ENCODE data around the gene ASS1. TPM values are rescaled to one million over a fixed set of nuclear protein-coding genes. Genes with fewer than 3 reads are reported as not detected.

ASS1 gene
- total RNA-seq, 1 donor from 2014 or later: 22.5 TPM

DNA sequence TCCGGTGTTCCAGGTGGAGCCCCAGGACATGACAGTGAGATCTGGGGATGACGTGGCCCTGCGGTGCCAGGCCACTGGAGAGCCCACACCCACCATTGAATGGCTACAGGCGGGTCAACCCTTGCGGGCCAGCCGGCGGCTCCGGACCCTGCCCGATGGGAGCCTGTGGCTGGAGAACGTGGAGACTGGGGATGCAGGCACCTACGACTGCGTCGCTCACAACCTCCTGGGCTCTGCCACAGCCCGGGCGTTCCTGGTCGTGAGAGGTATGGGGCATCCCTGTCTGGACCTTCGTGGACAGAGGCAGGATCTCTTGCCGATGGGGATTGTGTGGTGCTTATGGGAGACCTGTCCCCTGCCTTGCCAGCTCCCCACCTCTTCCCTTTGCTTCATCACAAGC is 26.0 kb upstream of the ASS1 start:
- peaks cover 12% of the 10 kb centered on the region for H3K4me1 ChIP-seq
- H3K9me3 ChIP-seq (ENCODE audit: low read depth): no peaks in the 10 kb centered on the region
- H3K4me3 Mint-ChIP-seq: no peak overlapping the region
- no peak for DNase-seq (ENCODE audit: low spot score)
- TF ChIP-seq EZH2phosphoT487 (IDR thresholded peaks at IDR 0.05) (no peak), EZH2 (IDR thresholded peaks at IDR 0.05) (no peak)
- TF ChIP-seq, protein P1, sequence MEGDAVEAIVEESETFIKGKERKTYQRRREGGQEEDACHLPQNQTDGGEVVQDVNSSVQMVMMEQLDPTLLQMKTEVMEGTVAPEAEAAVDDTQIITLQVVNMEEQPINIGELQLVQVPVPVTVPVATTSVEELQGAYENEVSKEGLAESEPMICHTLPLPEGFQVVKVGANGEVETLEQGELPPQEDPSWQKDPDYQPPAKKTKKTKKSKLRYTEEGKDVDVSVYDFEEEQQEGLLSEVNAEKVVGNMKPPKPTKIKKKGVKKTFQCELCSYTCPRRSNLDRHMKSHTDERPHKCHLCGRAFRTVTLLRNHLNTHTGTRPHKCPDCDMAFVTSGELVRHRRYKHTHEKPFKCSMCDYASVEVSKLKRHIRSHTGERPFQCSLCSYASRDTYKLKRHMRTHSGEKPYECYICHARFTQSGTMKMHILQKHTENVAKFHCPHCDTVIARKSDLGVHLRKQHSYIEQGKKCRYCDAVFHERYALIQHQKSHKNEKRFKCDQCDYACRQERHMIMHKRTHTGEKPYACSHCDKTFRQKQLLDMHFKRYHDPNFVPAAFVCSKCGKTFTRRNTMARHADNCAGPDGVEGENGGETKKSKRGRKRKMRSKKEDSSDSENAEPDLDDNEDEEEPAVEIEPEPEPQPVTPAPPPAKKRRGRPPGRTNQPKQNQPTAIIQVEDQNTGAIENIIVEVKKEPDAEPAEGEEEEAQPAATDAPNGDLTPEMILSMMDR (IDR thresholded peaks at IDR 0.05): no peak
- no peak overlapping the region for H3K4me3 ChIP-seq
- no peaks in the 10 kb centered on the region for H3K27me3 ChIP-seq
- H2AFZ ChIP-seq (replicated peaks): no peak overlapping the region
- no peaks in the 10 kb centered on the region for H3K9me3 Mint-ChIP-seq
- peaks cover 17% of the 10 kb centered on the region for H3K4me1 Mint-ChIP-seq
- H3K79me2 ChIP-seq (ENCODE audit: low read depth): no peaks in the 10 kb centered on the region
- H3K4me2 ChIP-seq: no peak overlapping the region
- no peaks in the 10 kb centered on the region for H3K36me3 Mint-ChIP-seq
- peaks cover 3% of the 10 kb centered on the region for H3F3A ChIP-seq (ENCODE audit: low read depth)
- H4K20me1 ChIP-seq (ENCODE audit: low read depth): no peaks in the 10 kb centered on the region
- H3K27ac ChIP-seq: no peak overlapping the region
- peaks cover 9% of the 10 kb centered on the region for H3K27me3 Mint-ChIP-seq (ENCODE audit: insufficient read depth, low read depth)
- H3K36me3 ChIP-seq: no peaks in the 10 kb centered on the region
- no peak overlapping the region for H3K27ac Mint-ChIP-seq
- H3K9ac ChIP-seq: no peak overlapping the region

GRCh38 chr9:130419521-130420035 is 25.2 kb upstream of the ASS1 start:
- Histone ChIP-seq H3K27me3 (no peaks in the 10 kb centered on the region), H3K27ac (no peak overlapping the region), H3F3A (ENCODE audit: low read depth) (peaks cover 3% of the 10 kb centered on the region), H2AFZ (replicated peaks) (no peak overlapping the region), H3K4me1 (peaks cover 12% of the 10 kb centered on the region), H4K20me1 (ENCODE audit: low read depth) (no peaks in the 10 kb centered on the region), H3K9ac (no peak overlapping the region), H3K4me3 (no peak overlapping the region), H3K36me3 (no peaks in the 10 kb centered on the region), H3K4me2 (no peak overlapping the region), H3K79me2 (ENCODE audit: low read depth) (no peaks in the 10 kb centered on the region), H3K9me3 (ENCODE audit: low read depth) (no peaks in the 10 kb centered on the region)
- TF ChIP-seq EZH2phosphoT487 (IDR thresholded peaks at IDR 0.05): no peak
- TF ChIP-seq, protein P1 (IDR thresholded peaks at IDR 0.05): no peak
- TF ChIP-seq EZH2 (IDR thresholded peaks at IDR 0.05): no peak
- H3K4me3 Mint-ChIP-seq: no peak overlapping the region
- H3K36me3 Mint-ChIP-seq: no peaks in the 10 kb centered on the region
- H3K27ac Mint-ChIP-seq: no peak overlapping the region
- H3K4me1 Mint-ChIP-seq: peaks cover 17% of the 10 kb centered on the region
- no peak for DNase-seq (ENCODE audit: low spot score)
- no peaks in the 10 kb centered on the region for H3K9me3 Mint-ChIP-seq
- H3K27me3 Mint-ChIP-seq (ENCODE audit: insufficient read depth, low read depth): peaks cover 5% of the 10 kb centered on the region

DNA sequence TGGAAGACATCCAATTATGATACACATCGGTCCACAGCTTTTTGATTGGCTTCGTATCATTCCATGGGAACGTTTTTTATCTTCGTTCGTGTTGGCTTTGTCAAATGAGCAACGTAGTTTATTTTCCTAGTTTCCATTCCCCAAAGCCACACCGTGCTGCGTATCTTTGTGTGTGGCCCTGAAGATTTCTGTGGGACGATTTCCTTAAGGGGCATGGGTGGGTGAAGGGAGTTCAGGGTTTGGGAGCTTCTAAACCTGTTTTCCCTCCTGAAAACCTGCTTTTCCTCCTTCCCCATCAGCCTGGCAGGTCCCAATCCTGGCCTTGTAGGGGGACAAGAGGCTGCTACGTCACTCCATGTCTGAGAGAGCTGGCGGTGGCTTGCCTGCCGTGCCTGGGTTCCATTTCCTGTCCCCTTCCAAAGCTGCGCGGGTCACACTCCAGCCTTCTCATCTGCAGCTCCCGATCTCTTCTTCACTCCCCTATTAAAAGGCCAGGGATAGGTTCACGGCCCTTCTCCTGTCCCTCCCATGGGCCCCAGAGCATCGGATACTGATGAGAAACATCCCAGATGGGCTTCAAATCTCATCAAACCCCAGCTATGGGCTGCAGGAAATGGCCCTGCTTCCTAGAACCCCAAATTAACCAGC is 23.5 kb upstream of the ASS1 start:
- Histone ChIP-seq H4K20me1 (ENCODE audit: low read depth) (no peaks in the 10 kb centered on the region), H3K36me3 (no peaks in the 10 kb centered on the region), H3F3A (ENCODE audit: low read depth) (peaks cover 3% of the 10 kb centered on the region), H3K79me2 (ENCODE audit: low read depth) (no peaks in the 10 kb centered on the region), H3K9ac (no peak overlapping the region), H3K4me2 (peak overlapping the region; percentile 55), H3K4me1 (peaks cover 17% of the 10 kb centered on the region), H3K4me3 (no peak overlapping the region), H3K9me3 (ENCODE audit: low read depth) (no peaks in the 10 kb centered on the region), H3K27me3 (no peaks in the 10 kb centered on the region), H2AFZ (replicated peaks) (peak overlapping the region; percentile 67), H3K27ac (no peak overlapping the region)
- H3K4me1 Mint-ChIP-seq: peaks cover 22% of the 10 kb centered on the region
- no peak overlapping the region for H3K4me3 Mint-ChIP-seq
- peaks cover 5% of the 10 kb centered on the region for H3K27me3 Mint-ChIP-seq (ENCODE audit: insufficient read depth, low read depth)
- no peaks in the 10 kb centered on the region for H3K9me3 Mint-ChIP-seq
- TF ChIP-seq EZH2 (IDR thresholded peaks at IDR 0.05) (no peak), EZH2phosphoT487 (IDR thresholded peaks at IDR 0.05) (no peak)
- TF ChIP-seq, protein P1 (IDR thresholded peaks at IDR 0.05): no peak
- no peak overlapping the region for H3K27ac Mint-ChIP-seq
- no peaks in the 10 kb centered on the region for H3K36me3 Mint-ChIP-seq
- no peak for DNase-seq (ENCODE audit: low spot score)

Measured in neural progenitor cell (in vitro differentiated cells).